NCI-H510A treated with DMSO at 0.1 percent for 48 hours (cell line): Measurements from ENCODE around the gene ASB13.

Experiments
- DNase-seq: peaks from one replicate; lab custom pipeline; 2025; lab: John Stamatoyannopoulos, UW

Gene ASB13, protein sequence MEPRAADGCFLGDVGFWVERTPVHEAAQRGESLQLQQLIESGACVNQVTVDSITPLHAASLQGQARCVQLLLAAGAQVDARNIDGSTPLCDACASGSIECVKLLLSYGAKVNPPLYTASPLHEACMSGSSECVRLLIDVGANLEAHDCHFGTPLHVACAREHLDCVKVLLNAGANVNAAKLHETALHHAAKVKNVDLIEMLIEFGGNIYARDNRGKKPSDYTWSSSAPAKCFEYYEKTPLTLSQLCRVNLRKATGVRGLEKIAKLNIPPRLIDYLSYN

DNA sequence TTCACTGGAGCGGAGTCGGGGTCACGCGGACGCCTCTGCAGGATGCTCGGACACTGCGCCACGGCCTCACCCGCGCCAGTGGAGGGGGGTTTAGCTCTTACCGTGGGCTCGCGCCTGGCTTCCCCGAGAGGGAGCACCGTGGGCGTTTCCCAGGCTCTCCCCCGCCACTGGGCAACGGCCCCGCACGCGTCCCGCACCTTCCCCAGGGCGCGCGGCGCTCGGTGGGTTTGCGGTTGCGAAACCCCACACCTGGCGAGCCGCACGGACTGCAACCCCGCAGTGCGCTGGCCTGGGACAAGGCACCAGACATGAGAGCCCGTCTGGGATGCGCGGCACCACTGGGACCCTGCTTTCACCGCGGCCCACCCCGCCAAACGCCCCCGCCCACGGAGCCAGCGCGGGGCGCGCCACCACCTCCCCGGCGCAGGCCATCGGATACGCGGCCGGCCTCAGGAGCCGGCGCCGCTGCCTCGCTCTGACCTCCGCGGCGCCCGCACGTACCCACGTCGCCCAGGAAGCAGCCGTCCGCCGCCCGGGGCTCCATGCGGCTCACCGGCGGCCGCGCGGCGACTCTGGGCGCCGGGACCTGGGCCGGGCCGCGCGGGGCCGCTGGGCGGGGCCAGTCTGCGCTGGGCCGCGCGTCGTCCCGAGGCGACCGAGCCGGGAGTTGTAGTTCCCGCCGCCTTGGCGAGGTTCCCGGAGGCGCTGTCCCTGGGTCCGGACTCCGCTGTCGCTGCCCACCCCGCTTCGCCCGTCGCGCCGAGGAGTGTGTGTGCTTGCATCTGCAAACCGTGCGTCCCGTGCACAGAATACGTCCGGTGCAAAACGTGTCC, at the start of gene ASB13:
Gene ASB13, minus strand, starts transcription at position 588 of the 833 bp plus-strand sequence. Its CDS starts 44 bp downstream, at position 544.
- DNase-seq = peak; percentile 8

DNA sequence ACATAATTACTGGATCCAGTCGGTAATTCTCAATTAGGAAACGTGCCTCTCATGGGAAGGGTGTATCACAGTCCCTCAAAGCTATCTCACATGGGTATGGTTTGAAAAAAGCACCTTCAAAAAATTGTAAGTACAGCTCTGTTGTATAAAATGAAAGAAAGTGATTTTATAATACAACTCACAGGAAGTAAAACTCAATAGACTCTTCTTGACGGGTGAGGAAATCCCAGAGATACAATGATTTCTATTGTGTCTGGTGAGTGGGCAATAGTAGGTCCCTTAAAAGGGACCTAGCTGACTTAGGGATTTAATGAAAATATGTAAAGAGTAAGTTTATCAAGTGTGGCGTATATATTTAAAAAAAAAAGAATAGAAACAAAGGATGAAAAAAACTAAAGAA, 45.2 kb upstream of the ASB13 start:
- no peak for DNase-seq

DNA sequence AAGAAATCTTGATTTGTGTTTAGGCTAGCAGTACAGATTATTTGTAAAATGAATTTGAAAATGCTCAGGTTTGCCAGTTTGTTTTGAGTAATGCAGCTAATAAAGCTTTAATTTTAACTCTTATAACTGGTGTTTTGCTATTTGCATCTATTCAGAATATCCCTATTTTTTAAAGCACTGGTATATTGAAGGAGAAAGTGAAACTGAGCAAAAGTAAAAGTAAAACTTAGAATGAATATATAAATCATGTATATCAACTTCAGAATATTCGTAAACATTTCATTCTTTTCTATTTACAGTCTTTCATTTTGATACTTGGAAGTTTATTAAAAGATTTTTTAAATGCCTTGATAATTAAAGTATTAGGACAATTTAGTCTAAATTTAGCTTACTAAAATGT, 44.5 kb upstream of the ASB13 start:
- no peak for DNase-seq

DNA sequence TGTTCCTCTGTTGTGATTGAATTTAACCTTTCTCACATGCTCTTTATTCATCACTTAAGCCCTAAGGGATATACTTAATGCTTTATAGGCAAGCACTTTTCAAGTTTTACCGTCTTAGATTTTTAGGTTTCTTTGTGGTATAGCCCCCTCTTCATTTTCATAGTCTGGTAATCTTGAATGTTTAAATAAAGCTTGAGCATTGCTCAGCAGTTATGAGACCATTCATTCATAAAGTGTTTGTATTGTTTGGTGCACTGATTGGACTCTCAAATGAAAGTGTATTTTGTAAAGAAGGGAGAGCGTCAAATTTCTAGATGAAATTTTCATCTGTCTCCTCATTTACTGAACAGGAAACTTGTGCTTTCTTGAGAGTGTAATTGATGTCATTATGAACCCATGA, 43.5 kb upstream of the ASB13 start:
- DNase-seq = no peak

DNA sequence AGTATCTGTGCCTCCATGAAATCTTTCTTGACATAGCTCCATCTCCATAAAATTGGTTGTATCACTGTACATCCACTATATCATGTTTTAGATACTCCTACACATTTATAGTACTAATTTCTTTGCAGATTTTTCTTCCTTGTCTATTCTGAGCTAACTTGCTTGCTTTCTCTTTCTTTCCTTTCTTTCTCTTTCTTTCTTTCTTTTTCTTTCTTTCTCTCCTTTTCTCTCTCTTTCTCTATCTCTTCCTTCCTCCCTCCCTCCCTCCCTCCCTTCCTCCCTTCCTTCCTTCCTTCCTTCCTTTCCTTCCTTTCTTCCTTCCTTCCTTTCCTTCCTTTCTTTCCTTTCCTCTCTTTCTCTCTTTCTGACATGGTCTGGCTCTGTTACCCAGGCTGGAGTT, 42.0 kb upstream of the ASB13 start:
- DNase-seq = no peak

DNA sequence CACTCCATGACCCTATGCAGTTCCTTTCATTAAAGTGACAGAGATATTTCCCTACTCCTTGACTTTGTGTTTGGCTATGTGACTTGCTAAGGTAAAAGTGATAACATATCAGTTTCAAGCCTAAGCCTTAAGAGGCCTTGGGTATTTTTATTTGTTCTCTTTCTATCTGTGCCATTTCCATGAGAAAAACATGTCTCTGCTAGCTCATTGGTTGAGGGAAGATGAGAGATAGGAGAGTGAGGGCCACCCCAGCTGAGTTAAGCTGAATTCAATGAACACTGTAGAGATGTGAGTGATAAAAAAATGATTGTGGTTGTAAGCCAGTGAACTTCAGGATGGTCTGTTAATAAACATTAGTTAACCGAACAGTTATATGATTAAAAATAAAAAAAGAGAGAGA, 31.7 kb upstream of the ASB13 start:
- DNase-seq = no peak

DNA sequence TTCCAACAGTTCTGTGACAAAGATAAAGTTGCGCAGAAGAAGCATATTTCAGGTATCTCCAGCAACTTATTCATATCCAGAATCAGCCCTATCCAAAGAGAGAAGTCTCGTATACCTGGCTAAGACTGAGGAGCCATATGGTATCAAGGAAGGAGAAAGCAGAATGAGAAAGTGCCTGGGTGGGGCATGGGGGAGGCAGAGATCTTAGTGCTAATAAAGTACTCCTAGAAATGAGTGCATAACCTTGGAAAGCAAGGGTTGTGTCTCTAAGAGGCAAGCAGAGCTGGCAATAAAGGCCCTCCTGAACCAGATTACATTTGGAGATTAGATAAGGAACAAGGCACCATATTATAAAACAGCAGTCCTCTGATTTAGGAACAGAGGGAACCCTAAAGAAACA, 30.9 kb upstream of the ASB13 start:
- no peak for DNase-seq

DNA sequence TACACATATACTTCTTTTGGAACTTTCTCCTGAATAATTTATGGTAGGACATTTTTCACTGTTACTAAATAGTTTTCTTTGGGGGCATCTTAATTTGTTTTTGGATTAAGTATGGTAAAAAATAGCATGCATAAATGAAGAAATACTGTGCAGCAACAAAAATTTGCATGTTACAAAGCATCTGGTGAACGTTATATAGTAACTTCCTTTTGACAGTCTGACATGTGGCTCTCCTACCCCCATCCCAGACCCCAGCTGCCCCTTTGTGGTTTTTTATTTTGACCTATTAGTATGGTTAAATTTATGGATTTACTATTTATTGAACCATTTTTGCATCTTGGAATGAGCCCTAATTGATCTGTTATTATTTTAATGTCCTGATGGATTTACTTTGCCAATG, 28.2 kb upstream of the ASB13 start:
- DNase-seq = no peak

DNA sequence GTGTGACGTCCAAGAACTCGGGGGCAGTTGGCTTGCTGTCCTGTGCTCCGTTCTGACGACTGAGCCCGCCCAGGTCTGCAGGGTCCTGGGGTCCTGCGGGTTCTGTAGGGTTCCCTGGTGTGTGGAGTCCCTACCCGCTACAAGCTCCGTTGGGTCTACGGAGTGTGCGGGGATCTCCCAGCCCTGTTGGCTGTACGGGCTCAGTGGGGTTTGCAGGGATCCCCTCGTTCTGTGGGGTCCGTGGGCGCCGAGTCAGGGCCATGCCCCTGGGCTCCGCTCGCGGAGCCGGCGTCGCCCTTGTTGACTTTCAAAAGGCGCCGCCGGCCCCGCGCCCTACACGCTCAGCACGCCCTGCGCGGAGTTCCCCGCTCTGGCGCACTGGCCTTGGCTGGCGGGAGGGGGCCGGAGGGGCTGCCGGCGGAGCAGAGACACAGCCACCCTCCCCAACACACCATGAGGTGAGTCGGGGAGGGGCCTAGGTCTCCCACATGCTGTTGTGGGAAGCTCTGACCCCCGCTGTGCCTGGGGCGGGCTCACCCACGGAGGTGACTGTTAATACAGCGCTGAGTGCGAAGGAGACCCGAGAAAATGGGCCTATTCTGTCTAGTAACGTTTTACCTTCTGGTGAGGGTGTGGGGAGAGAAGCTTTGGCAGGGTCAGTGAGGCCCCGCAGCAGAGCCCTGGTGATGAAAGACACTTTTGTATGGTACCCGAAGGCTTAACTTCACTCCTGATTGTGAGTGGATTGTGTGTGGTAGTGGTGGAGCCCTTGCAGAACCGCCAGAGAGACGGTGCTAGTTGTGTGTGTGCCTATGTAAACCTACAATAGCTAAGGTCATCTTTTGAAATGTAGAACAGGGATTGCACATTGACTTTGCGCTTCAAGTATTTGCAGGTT, 26.3 kb upstream of the ASB13 start:
- no peak for DNase-seq

DNA sequence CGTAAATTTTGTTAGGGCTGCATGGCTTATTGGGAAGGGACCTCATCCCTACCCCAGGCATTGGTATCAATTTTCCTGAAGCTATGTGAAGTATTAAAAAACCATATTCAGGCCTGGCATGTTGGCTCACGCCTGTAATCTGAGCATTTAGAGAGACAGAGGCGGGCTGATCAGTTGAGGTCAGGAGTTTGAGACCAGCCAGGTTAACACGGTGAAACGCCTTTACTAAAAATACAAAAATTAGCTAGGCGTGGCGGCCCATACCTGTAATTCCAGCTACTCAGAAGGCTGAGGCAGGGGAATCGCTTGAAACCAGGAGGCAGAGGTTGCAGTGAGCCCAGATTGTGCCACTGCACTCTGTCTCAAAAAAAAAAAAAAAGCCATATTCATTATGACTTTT, 25.4 kb upstream of the ASB13 start:
- DNase-seq = no peak

DNA sequence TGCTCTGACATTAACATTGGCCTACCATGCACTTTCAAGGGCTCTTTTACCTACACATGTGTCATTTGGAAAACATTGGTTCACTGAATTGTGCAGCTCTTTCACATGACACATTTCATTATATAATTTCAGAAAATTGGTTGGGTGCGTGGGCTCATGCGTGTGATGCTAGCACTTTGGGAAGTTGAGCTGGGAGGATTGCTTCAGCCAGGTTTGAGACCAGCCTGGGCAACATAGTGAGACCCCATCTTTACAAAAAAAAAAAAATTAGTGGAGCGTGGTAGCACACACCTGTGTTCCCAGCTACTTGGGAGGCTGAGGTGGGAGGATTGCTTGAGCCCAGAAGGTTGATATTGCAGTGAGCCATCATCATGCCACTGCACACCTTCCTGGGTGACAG, 22.2 kb upstream of the ASB13 start:
- no peak for DNase-seq

DNA sequence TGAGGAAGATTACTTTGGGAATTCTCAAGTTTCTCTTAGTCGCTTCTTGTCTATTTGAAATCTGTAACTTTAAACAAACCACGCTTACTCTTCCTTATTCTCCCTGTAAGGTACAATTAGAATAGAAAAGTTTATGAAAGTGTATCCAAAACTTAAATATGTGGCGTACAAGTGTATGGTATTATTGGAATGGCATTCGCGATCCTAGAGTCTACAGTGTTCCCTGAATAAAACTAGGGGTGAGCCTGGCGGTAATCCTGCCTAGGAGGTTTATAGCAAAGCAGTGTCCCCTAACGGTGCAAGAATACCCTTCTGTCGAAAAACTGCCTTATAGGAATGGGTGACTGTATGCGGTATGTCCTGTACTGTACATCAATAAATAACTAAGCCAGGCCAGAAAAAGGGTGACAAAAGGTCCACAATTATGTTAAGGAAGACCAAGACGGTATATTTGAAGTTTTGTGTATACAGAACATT, 19.4 kb upstream of the ASB13 start:
- no peak for DNase-seq

DNA sequence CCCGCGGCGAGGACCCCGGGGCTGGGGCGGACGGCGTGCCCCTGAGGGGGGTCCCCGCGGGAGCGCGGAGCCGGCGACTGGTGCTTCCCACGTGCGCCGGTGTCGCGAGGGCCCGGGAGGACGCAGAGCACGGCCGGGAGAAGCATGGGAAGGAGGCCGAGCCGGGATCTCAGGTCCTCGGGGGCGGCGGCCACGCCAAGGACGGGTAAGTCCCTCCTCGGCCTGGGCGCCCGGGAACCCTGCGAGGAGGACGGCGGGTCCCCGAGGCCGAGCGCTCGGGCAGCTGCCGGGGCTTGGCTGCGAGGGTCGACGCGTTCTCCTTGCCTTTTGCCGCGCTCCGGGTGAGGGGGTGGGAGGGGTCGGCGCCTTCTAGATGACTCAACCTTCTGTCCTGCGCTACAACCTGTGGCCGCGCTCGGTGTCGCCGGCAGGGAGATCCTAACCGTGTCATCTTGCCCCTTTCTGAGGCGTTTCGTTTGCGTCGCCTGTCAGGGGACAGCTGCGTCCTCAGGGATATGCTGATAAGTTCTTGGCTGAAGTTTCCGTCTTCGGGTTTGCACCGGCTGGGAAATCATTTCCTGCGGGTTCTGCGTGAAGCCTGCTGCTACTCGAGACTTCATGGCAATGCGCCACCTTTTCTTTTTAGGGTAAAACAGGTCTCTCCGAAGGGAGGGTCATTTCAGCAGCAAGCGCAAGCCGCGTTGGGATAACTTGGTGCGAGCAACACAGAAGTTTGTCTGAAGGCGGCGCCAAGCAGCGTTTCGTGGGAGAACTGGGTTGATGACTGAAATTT, 18.8 kb upstream of the ASB13 start:
- peak; percentile 23 for DNase-seq

DNA sequence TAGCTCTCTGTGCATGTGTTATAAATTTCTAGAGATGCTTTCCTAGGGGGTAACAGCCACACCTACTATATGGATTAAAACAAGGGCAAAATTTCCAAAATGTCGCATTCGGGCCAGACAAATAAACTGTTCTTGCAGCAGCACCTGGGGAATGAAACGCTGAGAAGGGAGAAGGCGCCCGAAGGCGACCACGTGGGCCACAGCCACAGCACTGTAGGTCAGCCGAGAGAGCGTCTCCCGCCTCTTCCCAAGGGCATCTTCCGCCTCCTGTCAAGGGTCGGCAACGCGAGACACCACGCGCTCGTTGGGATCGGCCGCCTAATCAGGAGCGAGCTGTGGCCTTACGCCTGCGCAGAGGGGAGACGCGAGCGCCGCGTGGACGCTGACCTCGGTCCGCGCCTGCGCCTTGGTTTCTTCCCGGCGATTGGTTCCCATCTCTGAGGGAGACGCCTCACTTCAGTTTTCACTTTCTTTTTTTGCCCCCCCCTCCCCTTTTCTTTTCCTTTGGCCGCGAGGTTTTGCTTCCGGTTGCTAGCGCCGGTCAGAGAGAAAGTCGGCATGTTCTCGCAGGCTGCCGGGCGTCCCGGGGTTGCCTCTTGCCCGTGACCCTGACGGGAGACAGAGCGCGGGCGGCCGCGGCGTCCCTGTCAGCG, 18.0 kb upstream of the ASB13 start, which contains the start of gene TASOR2:
Gene TASOR2, plus strand, starts transcription at position 521 of the 653 bp plus-strand sequence. CDS start 35,805 bp downstream, outside the sequence.
- peak; percentile 92 for DNase-seq

DNA sequence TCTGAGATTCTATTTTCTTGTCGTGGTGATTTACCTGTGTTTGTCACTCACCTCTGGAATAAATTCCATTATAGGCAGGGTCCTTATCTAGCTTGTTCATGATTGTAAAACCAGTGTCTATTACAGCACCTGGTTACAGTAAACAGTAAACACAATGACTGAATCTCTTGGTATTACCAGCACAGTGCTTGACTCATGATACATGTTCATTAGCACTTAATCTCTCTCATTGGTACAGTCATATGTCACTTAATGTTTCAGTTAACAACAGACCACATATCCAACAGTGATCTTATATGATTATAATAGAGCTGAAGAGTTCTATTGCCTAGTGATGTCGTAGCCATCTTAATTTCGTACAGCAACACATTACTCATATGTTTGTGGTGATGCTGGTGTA, 16.7 kb upstream of the ASB13 start:
- no peak for DNase-seq

DNA sequence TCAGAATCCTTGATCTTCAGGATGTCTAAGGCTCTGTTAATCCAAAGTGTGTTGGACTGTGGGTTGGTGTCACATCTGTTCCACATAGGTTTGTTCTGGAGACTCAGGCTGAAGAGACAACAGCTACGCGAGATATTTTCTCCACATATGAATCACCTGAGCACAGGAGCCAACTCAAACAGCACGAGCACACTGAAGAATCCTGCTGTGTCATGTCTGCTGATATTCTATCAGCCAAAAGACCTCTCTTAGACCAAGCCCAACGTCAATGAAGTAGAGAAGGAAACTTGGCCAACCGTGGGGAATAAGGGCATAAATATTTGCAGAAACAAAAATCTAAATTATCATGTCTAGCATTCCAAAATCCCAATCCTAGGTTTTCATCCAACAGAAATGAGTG, 15.5 kb upstream of the ASB13 start:
- no peak for DNase-seq

DNA sequence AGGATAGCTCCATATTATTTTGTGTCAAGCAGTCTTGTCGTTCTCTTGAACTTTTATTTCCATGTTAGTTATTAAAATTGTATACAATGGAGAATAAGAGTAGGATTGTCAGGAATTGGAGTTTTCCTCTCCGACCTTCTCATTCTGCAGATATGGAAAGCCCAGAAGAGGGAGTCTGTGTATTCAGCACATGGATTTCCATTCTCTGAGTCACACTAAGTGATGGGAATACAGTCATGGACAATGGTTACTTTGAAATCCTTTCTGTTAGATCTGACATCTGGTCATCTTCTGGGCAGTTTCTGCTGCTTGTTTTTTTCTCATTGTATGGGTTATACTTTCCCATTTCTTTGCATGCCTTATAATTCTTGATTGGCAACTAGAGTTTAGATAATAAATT, 13.2 kb upstream of the ASB13 start:
- DNase-seq = no peak

DNA sequence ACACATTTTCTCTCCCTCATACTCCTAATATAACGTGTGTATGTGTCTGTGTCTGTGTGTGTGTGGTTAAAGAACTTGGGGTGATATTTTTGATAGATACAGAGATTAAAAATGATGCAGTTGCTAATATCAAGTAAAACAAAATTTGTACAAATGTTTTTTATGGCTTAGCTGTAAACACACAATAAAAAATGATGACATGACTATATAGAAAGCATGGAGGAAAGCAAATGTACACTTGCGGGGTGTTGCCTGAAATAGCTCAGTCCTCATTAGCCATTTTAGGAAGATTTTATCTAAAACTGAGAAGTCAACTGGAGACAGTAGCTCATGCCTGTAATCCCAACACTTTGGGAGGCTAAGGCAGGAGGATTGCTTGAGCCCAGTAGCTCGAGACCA, 12.6 kb upstream of the ASB13 start:
- DNase-seq = no peak

DNA sequence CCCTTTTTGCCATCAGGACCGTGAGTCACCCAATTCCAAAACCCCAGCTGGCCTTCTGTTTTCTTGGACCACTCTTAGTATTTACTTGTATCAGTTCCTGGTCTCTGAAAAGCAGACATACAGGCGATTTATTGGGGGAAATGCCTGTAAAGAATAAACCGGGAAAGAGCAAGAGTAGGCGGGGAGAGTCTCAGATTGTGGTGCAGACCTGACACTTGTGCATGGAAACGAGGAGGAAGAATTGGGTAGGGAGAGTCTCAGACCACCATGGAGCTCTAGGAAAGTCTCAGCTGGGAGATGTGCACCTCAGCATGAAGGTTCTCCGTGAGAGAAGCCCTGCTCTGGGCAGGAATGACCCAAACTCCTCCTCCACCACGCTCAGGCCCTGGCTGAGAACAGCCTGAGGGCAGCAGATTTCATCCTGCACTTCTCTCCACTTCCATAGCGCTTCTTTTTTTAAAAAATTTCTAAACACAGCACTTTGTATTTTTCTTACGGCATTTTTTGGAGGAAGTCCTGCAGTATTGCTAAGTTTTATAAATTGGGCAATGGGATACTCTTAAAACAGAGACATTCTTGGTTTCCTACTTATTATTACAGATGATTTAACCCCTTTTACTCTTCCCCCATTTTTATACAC, 12.1 kb upstream of the ASB13 start:
- no peak for DNase-seq

DNA sequence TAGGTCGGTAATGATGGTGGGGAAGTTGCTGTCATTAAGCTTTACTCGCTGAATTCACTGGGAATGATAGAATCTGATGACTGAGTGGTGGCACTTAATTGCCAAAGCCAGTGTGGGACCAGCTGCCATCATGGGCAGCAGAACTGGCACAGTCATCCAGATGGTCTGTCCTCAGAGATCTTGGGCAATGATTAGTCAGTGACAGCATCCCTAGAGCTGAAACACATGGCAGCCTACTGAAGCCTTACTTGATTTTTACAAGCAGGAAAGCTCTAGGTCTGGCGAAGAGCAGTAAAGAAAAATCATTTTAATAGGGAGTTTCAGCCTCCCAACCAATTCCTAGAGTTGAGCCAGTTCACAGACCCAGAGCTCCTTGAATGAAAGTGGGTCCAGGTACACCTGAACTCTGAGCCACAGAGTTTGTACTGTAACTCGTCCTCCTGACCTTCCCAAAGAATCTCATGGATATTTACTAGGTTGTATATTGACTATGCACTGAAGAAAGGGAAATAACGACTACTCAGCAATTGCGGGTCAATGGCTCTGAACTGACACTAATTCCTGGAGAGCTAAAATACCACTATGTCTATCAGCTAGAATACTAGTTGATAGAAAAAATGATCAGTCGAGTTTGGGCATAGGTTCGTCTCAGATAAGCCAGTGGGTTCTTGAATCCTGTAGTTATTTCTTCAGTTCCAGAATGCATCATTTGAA, 4.4 kb upstream of the ASB13 start:
- DNase-seq = no peak
